HG02981 (cell line): Measurements from ENCODE around the gene DTX3.
"Not testable (repeated sequence)": the region's sequence is repeated elsewhere in the genome, so short reads cannot be mapped to it uniquely, and the experiment has no call there.

ENCODE experiments used
- ATAC-seq: cut with Tn5 transposase; IDR thresholded peaks from one replicate; pipeline ENCODE4 v1.9.1; 2021; ENCODE audit warnings: mild to moderate bottlenecking, moderate library complexity; ENCODE audit not compliant: unreplicated experiment

Gene DTX3

GRCh38 chr12:57582440-57582839 is 22.2 kb upstream of the DTX3 start:
- no peak for ATAC-seq

- ATAC-seq: peak; percentile 94
These were observed 21.4 kb upstream of the DTX3 start for GRCh38 chr12:57583008-57583831.

- ATAC-seq: no peak
These were observed 20.6 kb upstream of the DTX3 start for GRCh38 chr12:57584050-57584449.

DNA sequence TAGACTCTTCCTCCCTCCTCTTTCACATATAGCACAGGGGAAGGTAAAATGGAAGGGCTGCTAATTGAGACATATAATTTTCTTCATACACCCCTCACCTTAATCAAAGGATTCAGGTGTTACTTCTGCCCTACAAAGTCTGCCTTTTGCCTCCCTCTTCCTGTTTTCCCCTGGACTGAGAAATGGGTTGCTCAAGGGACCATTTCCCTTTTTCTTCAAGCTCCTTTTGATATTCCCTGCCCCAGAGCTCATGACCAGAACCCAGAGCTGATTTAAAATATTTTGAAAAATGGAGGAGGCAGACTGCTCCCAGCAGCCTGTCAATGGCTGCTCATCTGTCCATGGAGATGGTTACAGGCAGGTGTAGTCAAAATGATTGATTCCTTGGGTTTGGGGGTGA is 19.9 kb upstream of the DTX3 start:
- no peak for ATAC-seq

DNA sequence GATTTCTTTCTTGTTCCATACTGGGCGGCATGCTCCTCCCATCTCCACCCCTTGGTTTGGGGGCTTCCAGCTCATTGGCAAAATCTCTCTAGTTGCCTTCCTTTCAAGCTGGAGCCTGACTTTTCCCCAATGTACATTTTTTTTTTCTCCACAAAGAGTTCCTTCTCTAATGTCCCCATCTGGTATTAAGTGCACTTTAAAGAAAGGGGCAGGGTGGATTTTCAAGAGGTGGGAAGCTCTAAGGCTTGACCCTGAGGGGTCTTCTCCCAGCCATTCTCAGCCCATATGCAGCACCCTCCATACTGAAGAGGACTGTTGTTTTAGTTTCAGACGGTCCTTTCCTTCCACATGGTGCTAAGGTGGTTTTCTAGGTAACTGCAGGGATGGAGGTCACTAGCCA is 19.5 kb upstream of the DTX3 start:
- no peak for ATAC-seq

DNA sequence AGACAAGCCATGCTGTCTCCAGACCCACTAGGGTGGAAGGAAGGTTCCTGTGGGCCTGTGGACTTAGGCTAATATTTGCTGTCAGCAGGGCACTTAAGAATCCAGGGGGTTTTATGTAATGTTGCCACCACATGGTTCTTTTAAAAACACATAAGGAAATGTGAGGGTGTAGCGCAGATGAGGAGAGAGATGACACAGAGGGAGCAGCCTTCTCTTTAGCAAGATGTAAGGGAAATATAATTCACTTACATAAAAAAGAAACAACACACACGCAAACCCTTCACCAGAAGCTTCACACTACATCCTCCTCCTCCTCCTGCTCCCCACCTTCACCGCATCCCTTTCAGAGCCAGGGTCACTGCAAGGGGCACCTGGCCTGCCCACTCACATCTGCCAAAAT is 18.5 kb upstream of the DTX3 start:
- no peak for ATAC-seq

DNA sequence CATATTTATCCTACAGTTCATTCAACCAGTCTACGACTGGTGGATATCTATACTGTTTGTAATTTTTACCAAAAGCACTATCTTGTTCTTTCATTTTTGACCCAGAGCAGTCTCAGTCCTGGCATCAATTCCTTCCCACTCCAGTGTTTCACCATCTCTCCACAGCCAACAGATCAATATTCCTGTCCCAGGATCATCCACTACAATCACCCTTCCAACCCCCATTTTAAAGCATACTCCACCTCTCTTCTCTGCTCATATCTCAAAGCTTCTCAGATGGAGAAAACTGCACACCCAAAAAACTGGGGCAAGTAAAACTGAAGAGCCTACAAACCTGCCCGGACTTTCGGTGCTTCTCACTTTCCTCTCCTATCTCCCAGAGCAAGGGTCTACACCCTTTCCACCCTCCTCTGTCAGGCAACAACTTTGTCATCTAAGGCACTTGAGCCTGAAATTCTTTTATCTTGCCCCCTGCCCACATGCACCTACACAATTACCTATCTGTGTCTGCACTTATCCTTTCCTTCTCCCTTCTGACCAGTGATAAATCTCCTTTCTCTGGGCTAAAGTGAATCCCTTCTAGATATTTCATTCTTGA is 17.7 kb upstream of the DTX3 start:
- ATAC-seq: no peak

- ATAC-seq: not testable (repeated sequence)
These were observed 15.5 kb upstream of the DTX3 start for GRCh38 chr12:57588951-57589610.

- no peak for ATAC-seq
These were observed 14.2 kb upstream of the DTX3 start for GRCh38 chr12:57590479-57590863.

DNA sequence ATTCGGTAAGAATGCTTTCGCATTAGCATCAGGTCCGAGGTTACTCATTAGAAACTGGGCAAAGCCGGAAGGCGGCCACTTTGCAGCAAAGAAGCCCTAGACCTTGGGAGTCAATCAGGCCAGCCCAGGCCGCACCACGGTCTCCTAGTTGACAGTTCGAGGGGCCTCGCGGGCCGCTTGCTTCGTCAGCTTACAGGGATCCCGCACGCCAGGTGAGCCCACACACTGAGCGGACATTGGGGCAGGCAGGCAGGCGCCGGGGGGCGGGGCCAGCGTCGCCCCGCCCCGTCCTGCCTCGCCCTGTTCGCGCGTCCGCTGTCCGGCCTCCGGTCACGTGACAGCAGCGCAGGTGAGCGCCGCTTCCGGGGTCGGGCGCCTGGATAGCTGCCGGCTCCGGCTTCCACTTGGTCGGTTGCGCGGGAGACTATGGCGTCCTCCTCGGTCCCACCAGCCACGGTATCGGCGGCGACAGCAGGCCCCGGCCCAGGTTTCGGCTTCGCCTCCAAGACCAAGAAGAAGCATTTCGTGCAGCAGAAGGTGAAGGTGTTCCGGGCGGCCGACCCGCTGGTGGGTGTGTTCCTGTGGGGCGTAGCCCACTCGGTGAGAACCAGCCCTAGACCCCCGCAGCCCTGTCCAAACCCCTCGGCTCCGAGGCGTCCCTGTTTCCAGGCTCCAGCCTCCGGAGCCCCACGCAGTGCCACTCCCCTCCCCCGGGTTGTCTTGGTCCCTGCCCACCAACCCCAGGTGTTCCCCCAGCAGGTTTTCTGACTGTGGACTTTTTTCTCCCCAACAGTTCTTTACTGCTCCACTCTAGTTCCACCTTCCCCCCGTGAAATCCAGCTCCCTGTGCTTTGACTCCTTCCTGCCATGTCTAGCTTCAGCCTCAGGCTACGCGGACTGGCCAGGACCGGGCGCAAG is 13.5 kb upstream of the DTX3 start, which contains the start of gene PIP4K2C:
PIP4K2C (plus strand) TSS at position 329 of the 918 bp plus-strand sequence; CDS start at position 427, 98 bp downstream.
- ATAC-seq: peak; percentile 95

DNA sequence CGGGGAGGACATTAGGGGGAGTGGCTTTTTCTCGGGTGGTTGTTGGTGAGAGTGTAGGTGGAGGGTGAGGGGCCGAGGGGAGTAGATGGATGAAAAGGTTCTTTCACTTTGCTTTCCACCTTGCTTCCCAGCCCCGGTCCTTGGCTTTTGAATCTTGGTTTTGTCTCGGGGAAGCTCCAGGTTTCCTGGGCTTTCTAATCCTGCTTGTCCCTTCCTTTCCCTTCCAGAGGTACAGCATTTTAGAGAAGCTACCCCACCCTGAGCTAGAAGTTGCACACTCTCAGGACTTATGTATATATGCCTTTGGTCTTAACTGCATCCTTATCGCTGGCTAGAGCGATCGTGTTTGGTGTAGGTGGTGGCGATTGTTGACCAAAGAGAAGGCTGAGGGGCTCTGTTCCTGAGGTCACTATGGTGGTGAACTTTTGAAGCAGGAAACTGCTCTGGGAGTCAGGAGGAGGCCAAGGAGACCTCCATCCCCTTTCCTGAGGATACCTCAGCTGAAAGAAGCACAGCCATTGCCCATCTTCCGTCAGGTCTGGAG is 12.8 kb upstream of the DTX3 start:
- no peak for ATAC-seq

GRCh38 chr12:57592551-57593165 is 12.0 kb upstream of the DTX3 start:
- no peak for ATAC-seq

- no peak for ATAC-seq
These were observed 11.4 kb upstream of the DTX3 start for GRCh38 chr12:57593187-57593586.

GRCh38 chr12:57600395-57600794 is 4.2 kb upstream of the DTX3 start:
- ATAC-seq: no peak

DNA sequence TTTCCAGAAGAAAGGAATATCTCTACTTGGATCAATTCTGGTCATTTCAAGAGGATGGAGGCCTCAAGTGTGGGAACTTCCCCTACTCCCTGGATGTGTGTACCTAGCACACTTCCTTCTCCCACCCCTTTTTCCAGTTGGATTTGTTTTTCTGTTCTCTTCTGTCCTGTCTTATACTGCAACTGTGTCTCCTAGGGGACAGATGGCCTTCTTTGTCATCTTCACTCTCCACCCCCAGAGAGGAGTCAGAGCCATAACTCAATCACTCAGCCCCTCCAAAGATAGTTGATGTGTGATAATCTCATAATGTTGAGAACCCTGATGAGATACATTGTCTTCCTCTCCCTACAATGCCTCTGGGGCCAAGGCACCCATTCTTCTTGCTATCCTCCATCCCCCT is 2.1 kb upstream of the DTX3 start:
- ATAC-seq: no peak

- ATAC-seq: no peak
These were observed 1.3 kb upstream of the DTX3 start for GRCh38 chr12:57603324-57603723.

- no peak for ATAC-seq
These were observed 690 bp upstream of the DTX3 start for GRCh38 chr12:57603815-57604453.

DNA sequence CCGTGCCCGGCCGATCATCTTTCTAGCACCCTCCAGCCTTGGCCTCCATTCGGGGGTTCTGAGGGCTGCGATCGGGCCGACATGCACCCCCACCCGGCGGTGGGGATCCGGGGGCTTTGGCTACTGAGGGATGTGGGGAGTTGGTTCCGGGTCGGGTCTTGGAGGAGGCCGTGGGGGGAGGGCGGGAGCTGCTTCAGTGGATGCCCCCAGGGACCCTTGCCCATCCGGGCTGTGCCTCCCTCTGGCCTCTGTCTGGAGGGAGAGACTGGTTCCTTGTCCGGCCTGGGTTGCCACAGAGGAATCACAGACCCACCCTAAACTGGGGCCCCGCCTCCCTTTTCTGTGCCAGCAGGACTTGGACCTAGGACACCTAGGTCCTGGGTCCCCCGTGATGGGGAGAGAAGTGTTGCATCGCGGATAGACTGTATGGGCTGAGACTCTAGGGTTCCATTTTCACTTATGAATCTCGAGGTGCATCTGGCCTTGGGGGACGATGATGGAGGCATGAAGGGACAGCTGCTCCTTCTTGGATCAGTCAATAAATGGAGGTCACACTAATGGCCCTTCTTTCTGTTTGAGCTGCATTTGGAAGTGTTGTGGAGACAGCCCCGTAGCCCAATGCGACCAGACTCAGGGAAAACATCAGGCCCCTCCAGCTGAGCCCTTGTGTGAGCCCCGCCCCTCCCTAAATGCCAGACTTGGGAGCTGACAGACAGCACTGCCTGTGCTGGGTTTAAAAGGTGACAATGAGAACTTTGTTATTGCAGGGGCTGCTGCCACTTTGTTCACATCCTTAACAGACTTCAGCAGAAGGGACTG is 577 bp downstream of the DTX3 start:
- ATAC-seq: no peak

DNA sequence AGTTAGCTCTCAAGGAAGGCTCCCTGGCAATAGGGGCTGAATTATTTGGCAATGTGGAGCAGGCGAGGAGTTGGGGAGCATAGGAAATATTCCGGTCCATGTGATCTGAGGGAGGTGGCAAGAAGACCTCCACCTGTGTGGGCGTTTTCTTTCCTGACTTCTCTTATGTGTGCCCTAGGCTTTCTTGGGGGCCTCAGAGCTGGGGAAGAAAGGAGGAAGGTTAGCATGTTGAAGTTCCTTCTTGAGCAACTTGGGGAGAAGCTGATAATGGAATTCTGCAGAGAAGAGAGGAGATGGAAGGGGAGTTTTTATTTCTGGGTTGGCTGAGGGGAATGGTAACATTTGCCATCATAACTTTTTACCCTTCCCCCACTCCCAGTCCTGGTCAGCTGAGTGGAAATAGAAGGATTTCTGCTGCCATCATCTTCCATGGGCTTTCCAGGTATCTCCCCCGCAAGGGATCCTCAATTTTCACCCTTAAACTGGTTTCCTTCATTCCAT is 1.2 kb downstream of the DTX3 start:
- no peak for ATAC-seq
